Liver (tissue), 9 donors: ENCODE data around the gene BEX3. TPM values are rescaled to one million over a fixed set of nuclear protein-coding genes. Genes with fewer than 3 reads are reported as not detected.

Experiments used
- DNase-seq: peaks from one replicate; pipeline ENCODE4 v3.0.0-alpha.2; 2017; ENCODE audit warnings: low spot score
- H3K27ac ChIP-seq, 2 donors: one replicate each; pipeline ENCODE4 v1.7.0; 2013; ENCODE audit warnings: inconsistent platforms in 2 of 2, low read length in 2 of 2, control low read depth in 1 of 2, low read depth in 1 of 2, mild to moderate bottlenecking in 1 of 2
- H3K27me3 ChIP-seq, 4 donors: one replicate each; pipeline versions ENCODE4 v1.6.1 to v1.7.0; 2013; ENCODE audit warnings: low read length in 3 of 4, inconsistent platforms in 1 of 4, mild to moderate bottlenecking in 1 of 4, moderate library complexity in 1 of 4; ENCODE audit not compliant: control insufficient read depth in 4 of 4, insufficient read depth in 4 of 4
- H3K36me3 ChIP-seq, 4 donors: one replicate each; pipeline versions ENCODE4 v1.6.1 to v1.7.0; 2013; ENCODE audit warnings: low read length in 3 of 4, mild to moderate bottlenecking in 3 of 4, low read depth in 1 of 4, moderate library complexity in 1 of 4; ENCODE audit not compliant: control insufficient read depth in 4 of 4, insufficient read depth in 3 of 4
- H3K4me1 ChIP-seq, 4 donors: one replicate each; pipeline versions ENCODE4 v1.6.1 to v1.7.0; 2013; ENCODE audit warnings: low read length in 3 of 4, mild to moderate bottlenecking in 3 of 4, moderate library complexity in 1 of 4; ENCODE audit not compliant: control insufficient read depth in 4 of 4, insufficient read depth in 4 of 4
- H3K4me3 ChIP-seq, 3 donors: one replicate each; pipeline versions ENCODE4 v1.6.1 to v1.7.0; 2013; ENCODE audit warnings: low read length in 3 of 3, control low read depth in 1 of 3, low read depth in 1 of 3, mild to moderate bottlenecking in 1 of 3
- H3K9ac ChIP-seq, 2 donors: one replicate each; pipeline ENCODE4 v1.7.0; 2013; ENCODE audit warnings: low read length in 2 of 2, mild to moderate bottlenecking in 2 of 2, moderate library complexity in 2 of 2, control low read depth in 1 of 2, low read depth in 1 of 2
- H3K9me3 ChIP-seq, 4 donors: one replicate each; pipeline versions ENCODE4 v1.6.1 to v1.7.0; 2013; ENCODE audit warnings: low read length in 3 of 4; ENCODE audit not compliant: control insufficient read depth in 4 of 4
- EGR1 ChIP-seq, 2 donors: IDR thresholded peaks; 2 replicates each; pipeline ENCODE4 v1.6.1; 2016 to 2018; ENCODE audit warnings: antibody characterized with exemption in 2 of 2, low read depth in 2 of 2
- FOXA1 ChIP-seq: IDR thresholded peaks from 2 replicates; pipeline ENCODE4 v1.6.1; 2016; ENCODE audit warnings: antibody characterized with exemption
- FOXA2 ChIP-seq: IDR thresholded peaks from 2 replicates; pipeline ENCODE4 v1.6.1; 2016; ENCODE audit warnings: antibody characterized with exemption
- GABPA ChIP-seq, 2 donors: IDR thresholded peaks in 1 of 2; conservative IDR thresholded peaks in 1 of 2; 2 replicates each; pipeline ENCODE4 v1.6.1; 2016; ENCODE audit warnings: antibody characterized with exemption in 2 of 2, mild to moderate bottlenecking in 1 of 2, moderate library complexity in 1 of 2
- HNF4A ChIP-seq, 2 donors: conservative IDR thresholded peaks; 2 replicates each; pipeline ENCODE4 v1.6.1; 2016; ENCODE audit warnings: antibody characterized with exemption in 2 of 2, mild to moderate bottlenecking in 2 of 2
- HNF4G ChIP-seq: IDR thresholded peaks from 2 replicates; pipeline ENCODE4 v1.6.1; 2016; ENCODE audit warnings: antibody characterized with exemption
- JUND ChIP-seq, 2 donors: IDR thresholded peaks; 2 replicates each; pipeline ENCODE4 v1.6.1; 2016; ENCODE audit warnings: antibody characterized with exemption in 2 of 2
- NR2F2 ChIP-seq: IDR thresholded peaks from 2 replicates; pipeline ENCODE4 v1.6.1; 2016; ENCODE audit warnings: antibody characterized with exemption
- RAD21 ChIP-seq, 2 donors: IDR thresholded peaks; 2 replicates each; pipeline ENCODE4 v1.6.1; 2016; ENCODE audit warnings: antibody characterized with exemption in 2 of 2, mild to moderate bottlenecking in 2 of 2
- RXRA ChIP-seq, 2 donors: IDR thresholded peaks; 2 replicates each; pipeline ENCODE4 v1.6.1; 2017 to 2018; ENCODE audit warnings: antibody characterized with exemption in 2 of 2, mild to moderate bottlenecking in 1 of 2
- SP1 ChIP-seq: IDR thresholded peaks from 2 replicates; pipeline ENCODE4 v1.6.1; 2018; ENCODE audit warnings: antibody characterized with exemption, mild to moderate bottlenecking
- YY1 ChIP-seq: IDR thresholded peaks from 2 replicates; pipeline ENCODE4 v1.6.1; 2016; ENCODE audit warnings: antibody characterized with exemption, mild to moderate bottlenecking
- WGBS: extraction: QIAGEN DNeasy Blood & Tissue Kit; methylation state at CpG from one replicate; pipeline ENCODE4 v1.1.7; 2013; 5-methylcytosine and 5-hydroxymethylcytosine counted together
- polyA plus RNA-seq, 2 donors: library from polyadenylated mRNA; stranded (reverse) in 1 of 2; unstranded in 1 of 2; fragments of 200-250 nt in 1 of 2; fragments of >200 nt in 1 of 2; fragmentation: Nextera tagmentation in 1 of 2; extraction: Ambion mirVana in 1 of 2; gene quantifications; one replicate each; pipeline versions ENCODE4 v1.2.1 to v1.2.3, GENCODE V29; 2013 to 2015
- total RNA-seq, 2 donors: library from RNA; depleted of rRNA; stranded (reverse); fragments of >200 nt; gene quantifications; one replicate each; pipeline ENCODE4 v1.2.3, GENCODE V29; 2014
- TF ChIP-seq, protein P1 (sequence below): IDR thresholded peaks from 2 replicates; pipeline ENCODE4 v1.6.1; 2016; ENCODE audit warnings: antibody characterized with exemption
- TF ChIP-seq, protein P2 (sequence below): IDR thresholded peaks from 2 replicates; pipeline ENCODE4 v1.6.1; 2016; ENCODE audit warnings: antibody characterized with exemption
- TF ChIP-seq, protein P3 (sequence below): fragments of 150-350 bp; IDR thresholded peaks from 2 replicates; pipeline ENCODE4 v1.5.1; 2017; ENCODE audit warnings: improper control_type of control experiment, low read depth, low read length; ENCODE audit not compliant: missing input control
- TF ChIP-seq, protein P4 (sequence below): IDR thresholded peaks from 2 replicates; pipeline ENCODE4 v1.6.1; 2016; ENCODE audit warnings: antibody characterized with exemption, mild to moderate bottlenecking
- TF ChIP-seq, protein P5 (sequence below): IDR thresholded peaks from 2 replicates; pipeline ENCODE4 v1.6.1; 2016; ENCODE audit warnings: antibody characterized with exemption
- donor health status: healthy.
- donor health status: healthy.
- donor health status: healthy.
- donor health status: healthy.
- donor health status: healthy.

The BEX3 gene
- total and polyA plus RNA-seq, 4 donors: 21.9 to 77.4 (median 57.3) TPM

DNA sequence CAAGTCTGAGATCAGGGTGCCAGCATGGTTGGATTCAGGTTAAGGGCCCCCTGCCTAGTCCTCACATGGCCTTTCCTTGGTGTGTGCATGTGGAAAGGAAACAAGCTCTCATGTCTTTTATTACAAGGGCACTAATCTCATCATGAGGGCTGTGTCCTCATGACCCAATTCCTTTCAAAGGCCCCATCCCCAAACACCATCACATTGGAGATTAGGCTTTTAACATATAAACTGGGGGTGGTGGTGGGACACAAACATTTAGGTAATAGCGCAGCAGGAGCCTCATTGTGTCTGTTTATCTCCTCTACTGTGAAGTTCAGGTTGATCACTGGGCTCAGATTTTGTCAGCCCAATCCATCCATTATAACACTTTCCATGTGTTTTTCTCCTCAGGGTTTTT, 41.0 kb downstream of the BEX3 start:
- Histone ChIP-seq H3K4me1 (no peaks in the 10 kb centered on the region), H3K9me3 (no peaks in the 10 kb centered on the region), H3K9ac (no peak overlapping the region), H3K4me3 (no peak overlapping the region), H3K27me3 (no peaks in the 10 kb centered on the region), H3K36me3 (no peaks in the 10 kb centered on the region), H3K27ac (no peak overlapping the region)
- no peak for TF ChIP-seq EGR1 (IDR thresholded peaks at IDR 0.05; ENCODE audit: low read depth in 2 of 2)
- TF ChIP-seq, protein P1, sequence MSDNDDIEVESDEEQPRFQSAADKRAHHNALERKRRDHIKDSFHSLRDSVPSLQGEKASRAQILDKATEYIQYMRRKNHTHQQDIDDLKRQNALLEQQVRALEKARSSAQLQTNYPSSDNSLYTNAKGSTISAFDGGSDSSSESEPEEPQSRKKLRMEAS: no peak
- TF ChIP-seq SP1: no peak
- TF ChIP-seq FOXA2: no peak
- no peak for TF ChIP-seq FOXA1
- no peak for TF ChIP-seq GABPA (IDR thresholded peaks at IDR 0.05 in 1 of 2, conservative IDR thresholded peaks at IDR 0.05 in 1 of 2)
- TF ChIP-seq HNF4G: no peak
- no peak for TF ChIP-seq RAD21 (IDR thresholded peaks at IDR 0.05)
- TF ChIP-seq, protein P2, sequence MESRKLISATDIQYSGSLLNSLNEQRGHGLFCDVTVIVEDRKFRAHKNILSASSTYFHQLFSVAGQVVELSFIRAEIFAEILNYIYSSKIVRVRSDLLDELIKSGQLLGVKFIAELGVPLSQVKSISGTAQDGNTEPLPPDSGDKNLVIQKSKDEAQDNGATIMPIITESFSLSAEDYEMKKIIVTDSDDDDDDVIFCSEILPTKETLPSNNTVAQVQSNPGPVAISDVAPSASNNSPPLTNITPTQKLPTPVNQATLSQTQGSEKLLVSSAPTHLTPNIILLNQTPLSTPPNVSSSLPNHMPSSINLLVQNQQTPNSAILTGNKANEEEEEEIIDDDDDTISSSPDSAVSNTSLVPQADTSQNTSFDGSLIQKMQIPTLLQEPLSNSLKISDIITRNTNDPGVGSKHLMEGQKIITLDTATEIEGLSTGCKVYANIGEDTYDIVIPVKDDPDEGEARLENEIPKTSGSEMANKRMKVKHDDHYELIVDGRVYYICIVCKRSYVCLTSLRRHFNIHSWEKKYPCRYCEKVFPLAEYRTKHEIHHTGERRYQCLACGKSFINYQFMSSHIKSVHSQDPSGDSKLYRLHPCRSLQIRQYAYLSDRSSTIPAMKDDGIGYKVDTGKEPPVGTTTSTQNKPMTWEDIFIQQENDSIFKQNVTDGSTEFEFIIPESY: no peak
- no peak for TF ChIP-seq JUND (IDR thresholded peaks at IDR 0.05)
- TF ChIP-seq RXRA (IDR thresholded peaks at IDR 0.05): no peak
- TF ChIP-seq, protein P3, sequence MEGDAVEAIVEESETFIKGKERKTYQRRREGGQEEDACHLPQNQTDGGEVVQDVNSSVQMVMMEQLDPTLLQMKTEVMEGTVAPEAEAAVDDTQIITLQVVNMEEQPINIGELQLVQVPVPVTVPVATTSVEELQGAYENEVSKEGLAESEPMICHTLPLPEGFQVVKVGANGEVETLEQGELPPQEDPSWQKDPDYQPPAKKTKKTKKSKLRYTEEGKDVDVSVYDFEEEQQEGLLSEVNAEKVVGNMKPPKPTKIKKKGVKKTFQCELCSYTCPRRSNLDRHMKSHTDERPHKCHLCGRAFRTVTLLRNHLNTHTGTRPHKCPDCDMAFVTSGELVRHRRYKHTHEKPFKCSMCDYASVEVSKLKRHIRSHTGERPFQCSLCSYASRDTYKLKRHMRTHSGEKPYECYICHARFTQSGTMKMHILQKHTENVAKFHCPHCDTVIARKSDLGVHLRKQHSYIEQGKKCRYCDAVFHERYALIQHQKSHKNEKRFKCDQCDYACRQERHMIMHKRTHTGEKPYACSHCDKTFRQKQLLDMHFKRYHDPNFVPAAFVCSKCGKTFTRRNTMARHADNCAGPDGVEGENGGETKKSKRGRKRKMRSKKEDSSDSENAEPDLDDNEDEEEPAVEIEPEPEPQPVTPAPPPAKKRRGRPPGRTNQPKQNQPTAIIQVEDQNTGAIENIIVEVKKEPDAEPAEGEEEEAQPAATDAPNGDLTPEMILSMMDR: no peak
- TF ChIP-seq, protein P4, sequence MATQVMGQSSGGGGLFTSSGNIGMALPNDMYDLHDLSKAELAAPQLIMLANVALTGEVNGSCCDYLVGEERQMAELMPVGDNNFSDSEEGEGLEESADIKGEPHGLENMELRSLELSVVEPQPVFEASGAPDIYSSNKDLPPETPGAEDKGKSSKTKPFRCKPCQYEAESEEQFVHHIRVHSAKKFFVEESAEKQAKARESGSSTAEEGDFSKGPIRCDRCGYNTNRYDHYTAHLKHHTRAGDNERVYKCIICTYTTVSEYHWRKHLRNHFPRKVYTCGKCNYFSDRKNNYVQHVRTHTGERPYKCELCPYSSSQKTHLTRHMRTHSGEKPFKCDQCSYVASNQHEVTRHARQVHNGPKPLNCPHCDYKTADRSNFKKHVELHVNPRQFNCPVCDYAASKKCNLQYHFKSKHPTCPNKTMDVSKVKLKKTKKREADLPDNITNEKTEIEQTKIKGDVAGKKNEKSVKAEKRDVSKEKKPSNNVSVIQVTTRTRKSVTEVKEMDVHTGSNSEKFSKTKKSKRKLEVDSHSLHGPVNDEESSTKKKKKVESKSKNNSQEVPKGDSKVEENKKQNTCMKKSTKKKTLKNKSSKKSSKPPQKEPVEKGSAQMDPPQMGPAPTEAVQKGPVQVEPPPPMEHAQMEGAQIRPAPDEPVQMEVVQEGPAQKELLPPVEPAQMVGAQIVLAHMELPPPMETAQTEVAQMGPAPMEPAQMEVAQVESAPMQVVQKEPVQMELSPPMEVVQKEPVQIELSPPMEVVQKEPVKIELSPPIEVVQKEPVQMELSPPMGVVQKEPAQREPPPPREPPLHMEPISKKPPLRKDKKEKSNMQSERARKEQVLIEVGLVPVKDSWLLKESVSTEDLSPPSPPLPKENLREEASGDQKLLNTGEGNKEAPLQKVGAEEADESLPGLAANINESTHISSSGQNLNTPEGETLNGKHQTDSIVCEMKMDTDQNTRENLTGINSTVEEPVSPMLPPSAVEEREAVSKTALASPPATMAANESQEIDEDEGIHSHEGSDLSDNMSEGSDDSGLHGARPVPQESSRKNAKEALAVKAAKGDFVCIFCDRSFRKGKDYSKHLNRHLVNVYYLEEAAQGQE: no peak
- no peak for TF ChIP-seq NR2F2
- 94% methylated on average over 1 of the region's 1 CpG for WGBS
- DNase-seq: no peak

DNA sequence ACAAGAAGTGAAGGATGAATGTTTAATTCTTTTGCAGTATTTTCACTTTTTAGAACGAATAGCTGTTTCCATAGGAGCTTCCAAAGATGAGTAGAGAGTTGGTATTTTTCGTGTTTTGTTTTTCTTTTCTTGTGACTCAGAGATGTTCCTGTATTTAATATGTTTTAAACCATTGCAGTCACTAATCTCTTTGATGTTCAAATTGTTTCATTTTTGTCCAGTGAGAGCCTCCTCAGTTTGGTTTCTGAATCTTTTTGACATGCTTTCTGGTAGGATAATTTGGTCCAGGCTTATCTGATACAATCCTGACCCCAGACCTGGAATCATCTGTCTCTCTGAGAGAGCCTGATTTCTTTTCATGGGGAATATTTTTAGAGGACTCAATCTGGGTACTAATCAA, 41.6 kb downstream of the BEX3 start:
- DNase-seq: no peak
- 71% methylated on average over 2 of the region's 2 CpGs for WGBS
- Histone ChIP-seq H3K4me1 (no peaks in the 10 kb centered on the region), H3K27me3 (no peaks in the 10 kb centered on the region), H3K9ac (no peak overlapping the region), H3K4me3 (no peak overlapping the region), H3K27ac (no peak overlapping the region), H3K9me3 (no peaks in the 10 kb centered on the region), H3K36me3 (no peaks in the 10 kb centered on the region)
- TF ChIP-seq, protein P1: no peak
- TF ChIP-seq RAD21 (IDR thresholded peaks at IDR 0.05) (no peak), FOXA2 (no peak), FOXA1 (no peak), HNF4G (no peak), NR2F2 (no peak), HNF4A (conservative IDR thresholded peaks at IDR 0.05) (no peak), SP1 (no peak), YY1 (no peak), GABPA (IDR thresholded peaks at IDR 0.05 in 1 of 2, conservative IDR thresholded peaks at IDR 0.05 in 1 of 2) (no peak), JUND (IDR thresholded peaks at IDR 0.05) (no peak)
- TF ChIP-seq, protein P2: no peak
- TF ChIP-seq, protein P3: no peak
- TF ChIP-seq, protein P5, sequence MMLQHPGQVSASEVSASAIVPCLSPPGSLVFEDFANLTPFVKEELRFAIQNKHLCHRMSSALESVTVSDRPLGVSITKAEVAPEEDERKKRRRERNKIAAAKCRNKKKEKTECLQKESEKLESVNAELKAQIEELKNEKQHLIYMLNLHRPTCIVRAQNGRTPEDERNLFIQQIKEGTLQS: no peak
